Neural crest cell (in vitro differentiated cells): ENCODE data around the gene ASGR1. TPM values are rescaled to one million over a fixed set of nuclear protein-coding genes. Genes with fewer than 3 reads are reported as not detected.

Experiments
- DNase-seq: peaks from one replicate; pipeline ENCODE4 v3.0.0; 2021; ENCODE audit warnings: low read depth, mixed read lengths, low spot score
- H3K27ac Mint-ChIP-seq: one replicate; pipeline ENCODE4 v1.8.0; 2021; ENCODE audit warnings: mild to moderate bottlenecking, mixed read lengths; ENCODE audit not compliant: unreplicated experiment
- H3K27me3 Mint-ChIP-seq: 2 replicates; pipeline ENCODE4 v1.8.0; 2021; ENCODE audit warnings: low read depth, mild to moderate bottlenecking, mixed read lengths
- H3K36me3 Mint-ChIP-seq: 2 replicates; pipeline ENCODE4 v1.8.0; 2021; ENCODE audit warnings: low read depth, mild to moderate bottlenecking, mixed read lengths
- H3K4me1 Mint-ChIP-seq: 2 replicates; pipeline ENCODE4 v1.8.0; 2021; ENCODE audit warnings: mixed read lengths
- H3K4me3 Mint-ChIP-seq: one replicate; pipeline ENCODE4 v1.8.0; 2021; ENCODE audit warnings: mild to moderate bottlenecking, mixed read lengths
- H3K9me3 Mint-ChIP-seq: 2 replicates; pipeline ENCODE4 v1.8.0; 2021; ENCODE audit warnings: mixed read lengths
- CTCF ChIP-seq: fragments of 200-600 bp; sonication (generic); conservative IDR thresholded peaks from 2 replicates; pipeline ENCODE4 v1.5.0; 2021; ENCODE audit warnings: antibody characterized with exemption, mild to moderate bottlenecking
- total RNA-seq: library from RNA; stranded (reverse); gene quantifications from 2 replicates; pipeline ENCODE4 v1.2.1, GENCODE V29; 2021

Gene ASGR1
- total RNA-seq, 1 donor from 2014 or later = 11.2 TPM

GRCh38 chr17:7218166-7218565 lies 39.0 kb upstream of the ASGR1 start:
- Mint-ChIP-seq H3K4me1 (peaks cover 75% of the 10 kb centered on the region), H3K27me3 (peaks cover 54% of the 10 kb centered on the region), H3K36me3 (no peaks in the 10 kb centered on the region), H3K9me3 (no peaks in the 10 kb centered on the region), H3K27ac (no peak overlapping the region), H3K4me3 (peak overlapping the region; percentile 98)
- no peak for TF ChIP-seq CTCF
- DNase-seq = no peak

GRCh38 chr17:7217113-7217987 lies 38.2 kb upstream of the ASGR1 start:
- DNase-seq = peak; percentile 56
- Mint-ChIP-seq H3K27me3 (peaks cover 54% of the 10 kb centered on the region), H3K4me1 (peaks cover 78% of the 10 kb centered on the region), H3K9me3 (no peaks in the 10 kb centered on the region), H3K36me3 (no peaks in the 10 kb centered on the region), H3K27ac (peak overlapping the region; percentile 93), H3K4me3 (peak overlapping the region; percentile 98)
- TF ChIP-seq CTCF = no peak

GRCh38 chr17:7216242-7217112 lies 37.3 kb upstream of the ASGR1 start:
- H3K9me3 Mint-ChIP-seq = no peaks in the 10 kb centered on the region
- TF ChIP-seq CTCF = no peak
- no peak for DNase-seq
- peak overlapping the region; percentile 91 for H3K27ac Mint-ChIP-seq
- H3K36me3 Mint-ChIP-seq = no peaks in the 10 kb centered on the region
- H3K4me3 Mint-ChIP-seq = peak overlapping the region; percentile 91
- peaks cover 84% of the 10 kb centered on the region for H3K4me1 Mint-ChIP-seq
- peaks cover 50% of the 10 kb centered on the region for H3K27me3 Mint-ChIP-seq

GRCh38 chr17:7215652-7216180 lies 36.5 kb upstream of the ASGR1 start:
- peak overlapping the region; percentile 91 for H3K4me3 Mint-ChIP-seq
- H3K4me1 Mint-ChIP-seq = peaks cover 76% of the 10 kb centered on the region
- H3K27me3 Mint-ChIP-seq = peaks cover 44% of the 10 kb centered on the region
- H3K9me3 Mint-ChIP-seq = no peaks in the 10 kb centered on the region
- peak overlapping the region; percentile 91 for H3K27ac Mint-ChIP-seq
- TF ChIP-seq CTCF = no peak
- no peak for DNase-seq
- H3K36me3 Mint-ChIP-seq = no peaks in the 10 kb centered on the region

- no peak for DNase-seq
- H3K27me3 Mint-ChIP-seq = peaks cover 39% of the 10 kb centered on the region
- peaks cover 73% of the 10 kb centered on the region for H3K4me1 Mint-ChIP-seq
- no peak for TF ChIP-seq CTCF
- peak overlapping the region; percentile 60 for H3K27ac Mint-ChIP-seq
- no peaks in the 10 kb centered on the region for H3K9me3 Mint-ChIP-seq
- H3K4me3 Mint-ChIP-seq = peak overlapping the region; percentile 91
- H3K36me3 Mint-ChIP-seq = no peaks in the 10 kb centered on the region
These were observed 36.0 kb upstream of the ASGR1 start for GRCh38 chr17:7215136-7215638.
